ENCODE measurements around the gene LUC7L2.

DNA sequence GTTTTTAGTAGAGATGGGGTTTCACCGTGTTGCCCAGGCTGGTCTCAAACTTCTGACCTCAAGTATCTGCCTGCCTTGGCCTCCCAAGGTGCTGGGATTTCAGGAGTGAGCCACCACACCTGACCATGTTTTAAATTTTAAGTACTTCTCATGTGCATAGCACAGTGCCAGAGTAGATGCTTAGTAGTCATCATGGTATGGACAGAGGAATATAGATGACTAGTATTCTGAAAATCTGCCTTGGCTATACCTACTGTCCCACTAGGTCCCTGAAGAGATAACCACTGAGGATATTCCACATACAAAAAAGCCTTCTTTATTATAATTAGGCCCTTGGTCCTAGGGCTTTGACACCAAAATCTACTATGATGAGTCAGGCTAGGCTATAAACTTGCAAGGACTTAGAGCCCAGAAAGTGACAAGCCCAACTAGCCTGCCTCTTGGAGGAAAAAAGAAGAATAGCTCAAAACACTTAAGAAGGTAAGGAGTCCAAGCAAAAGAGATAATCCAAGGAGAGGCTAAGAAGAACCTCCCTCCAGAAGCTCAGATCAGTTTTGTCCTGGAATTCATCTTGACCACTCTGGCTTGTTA lies 34.0 kb downstream of the LUC7L2 start:
- TF ChIP-seq, protein P1, sequence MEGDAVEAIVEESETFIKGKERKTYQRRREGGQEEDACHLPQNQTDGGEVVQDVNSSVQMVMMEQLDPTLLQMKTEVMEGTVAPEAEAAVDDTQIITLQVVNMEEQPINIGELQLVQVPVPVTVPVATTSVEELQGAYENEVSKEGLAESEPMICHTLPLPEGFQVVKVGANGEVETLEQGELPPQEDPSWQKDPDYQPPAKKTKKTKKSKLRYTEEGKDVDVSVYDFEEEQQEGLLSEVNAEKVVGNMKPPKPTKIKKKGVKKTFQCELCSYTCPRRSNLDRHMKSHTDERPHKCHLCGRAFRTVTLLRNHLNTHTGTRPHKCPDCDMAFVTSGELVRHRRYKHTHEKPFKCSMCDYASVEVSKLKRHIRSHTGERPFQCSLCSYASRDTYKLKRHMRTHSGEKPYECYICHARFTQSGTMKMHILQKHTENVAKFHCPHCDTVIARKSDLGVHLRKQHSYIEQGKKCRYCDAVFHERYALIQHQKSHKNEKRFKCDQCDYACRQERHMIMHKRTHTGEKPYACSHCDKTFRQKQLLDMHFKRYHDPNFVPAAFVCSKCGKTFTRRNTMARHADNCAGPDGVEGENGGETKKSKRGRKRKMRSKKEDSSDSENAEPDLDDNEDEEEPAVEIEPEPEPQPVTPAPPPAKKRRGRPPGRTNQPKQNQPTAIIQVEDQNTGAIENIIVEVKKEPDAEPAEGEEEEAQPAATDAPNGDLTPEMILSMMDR (IDR thresholded peaks at IDR 0.05) = no peak
- no peak for TF ChIP-seq EZH2 (IDR thresholded peaks at IDR 0.05; ENCODE audit: borderline replicate concordance, insufficient read depth, low read depth, low read length, poor library complexity, severe bottlenecking)

Measured in B cell (primary cell).